Activated T-cell treated with anti-CD3 and anti-CD28 coated beads, Interleukin-2, amount 50 U/mL, for 1 hour (primary cell): ENCODE results near the gene USP36.

Experiments
- DNase-seq: peaks from one replicate; pipeline ENCODE4 v3.0.0-alpha.2; 2020

Gene USP36

GRCh38 chr17:78808163-78808562 lies 32.5 kb downstream of the USP36 start:
- DNase-seq: no peak

GRCh38 chr17:78806451-78806850 lies 34.2 kb downstream of the USP36 start:
- DNase-seq: peak; percentile 73

GRCh38 chr17:78805301-78805700 lies 35.3 kb downstream of the USP36 start:
- peak; percentile 74 for DNase-seq

- DNase-seq: no peak
Measured at GRCh38 chr17:78804777-78805176, 35.8 kb downstream of the USP36 start.

GRCh38 chr17:78803186-78803845 lies 37.3 kb downstream of the USP36 start:
- DNase-seq: no peak

- DNase-seq: no peak
Measured at GRCh38 chr17:78802459-78802858, 38.2 kb downstream of the USP36 start.

- no peak for DNase-seq
Measured at GRCh38 chr17:78802008-78802407, 38.6 kb downstream of the USP36 start.

GRCh38 chr17:78800132-78800931 lies 40.3 kb downstream of the USP36 start:
- no peak for DNase-seq

- no peak for DNase-seq
Measured at GRCh38 chr17:78798695-78799559, 41.7 kb downstream of the USP36 start.

GRCh38 chr17:78797691-78798585 lies 42.7 kb downstream of the USP36 start:
- DNase-seq: no peak

GRCh38 chr17:78797213-78797612 lies 43.4 kb downstream of the USP36 start:
- DNase-seq: no peak

GRCh38 chr17:78796517-78796900 lies 44.1 kb downstream of the USP36 start:
- DNase-seq: no peak

GRCh38 chr17:78795861-78796516 lies 44.6 kb downstream of the USP36 start:
- no peak for DNase-seq

GRCh38 chr17:78794864-78795640 lies 45.6 kb downstream of the USP36 start:
- DNase-seq: no peak

GRCh38 chr17:78794399-78794798 lies 46.2 kb downstream of the USP36 start:
- DNase-seq: no peak

GRCh38 chr17:78793968-78794367 lies 46.6 kb downstream of the USP36 start:
- no peak for DNase-seq

- DNase-seq: no peak
Measured at GRCh38 chr17:78793415-78793814, 47.2 kb downstream of the USP36 start.

- no peak for DNase-seq
Measured at GRCh38 chr17:78791840-78792709, 48.5 kb downstream of the USP36 start.

GRCh38 chr17:78790552-78790951 lies 50.1 kb downstream of the USP36 start:
- DNase-seq: no peak

- peak; percentile 71 for DNase-seq
Measured at GRCh38 chr17:78789663-78790181, 50.9 kb downstream of the USP36 start.
